ENCODE data around the gene CNTFR.
"Not testable (repeated sequence)": the region's sequence is repeated elsewhere in the genome, so short reads cannot be mapped to it uniquely, and the experiment has no call there.

The CNTFR gene

DNA sequence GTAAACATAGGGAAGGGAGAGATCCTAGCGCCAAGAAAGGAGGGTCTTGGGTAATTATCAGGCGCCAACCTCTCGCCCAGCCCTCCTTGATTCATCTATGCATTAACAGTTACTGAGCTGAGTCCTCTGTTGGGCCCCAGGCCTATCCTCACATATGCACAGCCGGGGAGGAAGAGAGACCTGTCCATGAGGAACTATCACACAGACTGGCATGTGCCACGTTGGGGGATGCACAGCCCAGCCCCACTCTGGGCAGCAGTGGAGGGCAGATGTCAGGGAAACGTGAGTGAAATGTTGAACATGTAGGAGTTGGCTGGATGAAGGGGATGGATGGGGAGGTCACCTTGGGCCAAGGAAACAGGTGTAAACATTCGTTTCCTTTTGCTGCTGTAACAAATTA lies 48.0 kb downstream of the CNTFR start:
- Histone ChIP-seq H3K4me3 (ENCODE audit: low read depth, low read length) (no peak overlapping the region), H3K4me1 (peaks cover 6% of the 10 kb centered on the region), H3K36me3 (no peaks in the 10 kb centered on the region), H3K27me3 (no peaks in the 10 kb centered on the region), H3K9me3 (no peaks in the 10 kb centered on the region)
- TF ChIP-seq, protein P1, sequence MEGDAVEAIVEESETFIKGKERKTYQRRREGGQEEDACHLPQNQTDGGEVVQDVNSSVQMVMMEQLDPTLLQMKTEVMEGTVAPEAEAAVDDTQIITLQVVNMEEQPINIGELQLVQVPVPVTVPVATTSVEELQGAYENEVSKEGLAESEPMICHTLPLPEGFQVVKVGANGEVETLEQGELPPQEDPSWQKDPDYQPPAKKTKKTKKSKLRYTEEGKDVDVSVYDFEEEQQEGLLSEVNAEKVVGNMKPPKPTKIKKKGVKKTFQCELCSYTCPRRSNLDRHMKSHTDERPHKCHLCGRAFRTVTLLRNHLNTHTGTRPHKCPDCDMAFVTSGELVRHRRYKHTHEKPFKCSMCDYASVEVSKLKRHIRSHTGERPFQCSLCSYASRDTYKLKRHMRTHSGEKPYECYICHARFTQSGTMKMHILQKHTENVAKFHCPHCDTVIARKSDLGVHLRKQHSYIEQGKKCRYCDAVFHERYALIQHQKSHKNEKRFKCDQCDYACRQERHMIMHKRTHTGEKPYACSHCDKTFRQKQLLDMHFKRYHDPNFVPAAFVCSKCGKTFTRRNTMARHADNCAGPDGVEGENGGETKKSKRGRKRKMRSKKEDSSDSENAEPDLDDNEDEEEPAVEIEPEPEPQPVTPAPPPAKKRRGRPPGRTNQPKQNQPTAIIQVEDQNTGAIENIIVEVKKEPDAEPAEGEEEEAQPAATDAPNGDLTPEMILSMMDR (IDR thresholded peaks at IDR 0.05; ENCODE audit: low read depth, low read length) = no peak
- no peak for DNase-seq

GRCh38 chr9:34540827-34541226 lies 48.7 kb downstream of the CNTFR start:
- DNase-seq = peak; percentile 61
- TF ChIP-seq, protein P1 (IDR thresholded peaks at IDR 0.05; ENCODE audit: low read depth, low read length) = no peak
- Histone ChIP-seq H3K4me1 (peaks cover 6% of the 10 kb centered on the region), H3K4me3 (ENCODE audit: low read depth, low read length) (no peak overlapping the region), H3K9me3 (no peaks in the 10 kb centered on the region), H3K36me3 (no peaks in the 10 kb centered on the region), H3K27me3 (no peaks in the 10 kb centered on the region)

GRCh38 chr9:34536685-34537084 lies 52.8 kb downstream of the CNTFR start:
- no peak overlapping the region for H3K4me3 ChIP-seq (ENCODE audit: low read depth, low read length)
- DNase-seq = no peak
- TF ChIP-seq, protein P1 (IDR thresholded peaks at IDR 0.05; ENCODE audit: low read depth, low read length) = no peak
- no peaks in the 10 kb centered on the region for H3K36me3 ChIP-seq
- H3K9me3 ChIP-seq = peaks cover 3% of the 10 kb centered on the region; the same call in 1 of the 2 replicates
- H3K4me1 ChIP-seq = peaks cover 6% of the 10 kb centered on the region
- H3K27me3 ChIP-seq = no peaks in the 10 kb centered on the region

DNA sequence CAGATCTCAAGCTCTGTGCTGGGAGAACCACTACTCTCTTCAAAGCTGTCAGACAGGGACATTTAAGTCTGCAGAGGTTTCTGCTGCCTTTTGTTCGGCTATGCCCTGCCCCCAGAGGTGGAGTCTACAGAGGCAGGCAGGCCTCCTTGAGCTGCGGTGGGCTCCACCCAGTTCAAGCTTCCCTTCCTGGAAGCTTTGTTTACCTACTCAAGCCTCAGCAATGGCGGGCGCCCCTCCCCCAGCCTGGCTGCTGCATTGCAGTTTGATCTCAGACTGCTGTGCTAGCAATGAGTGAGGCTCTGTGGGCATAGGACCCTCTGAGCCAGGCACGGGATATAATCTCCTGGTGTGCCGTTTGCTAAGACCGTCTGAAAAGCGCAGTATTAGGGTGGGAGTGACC lies 57.5 kb downstream of the CNTFR start:
- H3K9me3 ChIP-seq; H3K36me3 ChIP-seq; H3K27me3 ChIP-seq; H3K4me3 ChIP-seq (ENCODE audit: low read depth, low read length); DNase-seq; H3K4me1 ChIP-seq: not testable (repeated sequence)

GRCh38 chr9:34526026-34526425 lies 63.5 kb downstream of the CNTFR start:
- H3K9me3 ChIP-seq = no peaks in the 10 kb centered on the region
- no peaks in the 10 kb centered on the region for H3K36me3 ChIP-seq
- no peak for DNase-seq
- no peaks in the 10 kb centered on the region for H3K27me3 ChIP-seq
- no peaks in the 10 kb centered on the region; the same call in 1 of the 2 replicates for H3K4me1 ChIP-seq
- no peak overlapping the region for H3K4me3 ChIP-seq (ENCODE audit: low read depth, low read length)
- TF ChIP-seq, protein P1 (IDR thresholded peaks at IDR 0.05; ENCODE audit: low read depth, low read length) = no peak

- no peaks in the 10 kb centered on the region for H3K27me3 ChIP-seq
- no peak overlapping the region for H3K4me3 ChIP-seq (ENCODE audit: low read depth, low read length)
- no peak for DNase-seq
- no peaks in the 10 kb centered on the region for H3K9me3 ChIP-seq
- no peaks in the 10 kb centered on the region; the same call in 1 of the 2 replicates for H3K4me1 ChIP-seq
- TF ChIP-seq, protein P1 (IDR thresholded peaks at IDR 0.05; ENCODE audit: low read depth, low read length) = no peak
- no peaks in the 10 kb centered on the region for H3K36me3 ChIP-seq
Observed at GRCh38 chr9:34524349-34524748, 65.2 kb downstream of the CNTFR start.

Data from BE2C (cell line).